ENCODE data around the gene MYH3. TPM values are rescaled to one million over a fixed set of nuclear protein-coding genes. Genes with fewer than 3 reads are reported as not detected.

The MYH3 gene
- total and polyA plus RNA-seq, 2 experiments from 2014 or later, result 1.7 to 3.1 TPM

- Histone ChIP-seq H3K4me1 (ENCODE audit: low read depth) (peaks cover 10% of the 10 kb centered on the region), H3K9me3 (ENCODE audit: low read depth) (no peaks in the 10 kb centered on the region), H3K27me3 (no peaks in the 10 kb centered on the region), H3K4me3 (no peak overlapping the region), H3K36me3 (no peaks in the 10 kb centered on the region), H3K27ac (no peak overlapping the region)
- TF ChIP-seq, protein P1, sequence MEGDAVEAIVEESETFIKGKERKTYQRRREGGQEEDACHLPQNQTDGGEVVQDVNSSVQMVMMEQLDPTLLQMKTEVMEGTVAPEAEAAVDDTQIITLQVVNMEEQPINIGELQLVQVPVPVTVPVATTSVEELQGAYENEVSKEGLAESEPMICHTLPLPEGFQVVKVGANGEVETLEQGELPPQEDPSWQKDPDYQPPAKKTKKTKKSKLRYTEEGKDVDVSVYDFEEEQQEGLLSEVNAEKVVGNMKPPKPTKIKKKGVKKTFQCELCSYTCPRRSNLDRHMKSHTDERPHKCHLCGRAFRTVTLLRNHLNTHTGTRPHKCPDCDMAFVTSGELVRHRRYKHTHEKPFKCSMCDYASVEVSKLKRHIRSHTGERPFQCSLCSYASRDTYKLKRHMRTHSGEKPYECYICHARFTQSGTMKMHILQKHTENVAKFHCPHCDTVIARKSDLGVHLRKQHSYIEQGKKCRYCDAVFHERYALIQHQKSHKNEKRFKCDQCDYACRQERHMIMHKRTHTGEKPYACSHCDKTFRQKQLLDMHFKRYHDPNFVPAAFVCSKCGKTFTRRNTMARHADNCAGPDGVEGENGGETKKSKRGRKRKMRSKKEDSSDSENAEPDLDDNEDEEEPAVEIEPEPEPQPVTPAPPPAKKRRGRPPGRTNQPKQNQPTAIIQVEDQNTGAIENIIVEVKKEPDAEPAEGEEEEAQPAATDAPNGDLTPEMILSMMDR (IDR thresholded peaks at IDR 0.05; ENCODE audit: low read depth, low read length), result no peak
- DNase-seq (ENCODE audit: low read depth in 1 of 2, low spot score in 1 of 2), result no peak
Measured at GRCh38 chr17:10629706-10630105, 27.4 kb downstream of the MYH3 start.

DNA sequence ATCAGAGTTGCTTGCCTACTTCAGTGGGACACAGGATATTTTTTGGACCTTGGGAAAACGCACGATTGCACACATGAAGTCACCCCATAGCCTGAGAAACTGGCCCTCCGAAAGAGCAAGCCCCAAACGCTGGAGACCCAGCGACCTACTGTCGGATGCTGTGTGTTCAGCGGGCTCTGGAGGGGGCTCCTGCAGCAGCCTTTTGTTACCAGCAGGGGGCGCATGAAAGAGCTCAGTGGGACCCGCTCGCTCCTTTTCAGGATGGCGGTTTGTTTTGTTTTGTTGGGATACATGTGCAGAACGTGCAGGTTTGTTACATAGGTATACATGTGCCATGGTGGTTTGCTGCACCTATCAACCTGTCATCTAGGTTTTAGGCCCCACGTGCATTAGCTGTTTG, 28.4 kb downstream of the MYH3 start:
- no peaks in the 10 kb centered on the region for H3K9me3 ChIP-seq (ENCODE audit: low read depth)
- H3K27me3 ChIP-seq, result no peaks in the 10 kb centered on the region
- H3K4me1 ChIP-seq (ENCODE audit: low read depth), result peaks cover 10% of the 10 kb centered on the region
- TF ChIP-seq, protein P1 (IDR thresholded peaks at IDR 0.05; ENCODE audit: low read depth, low read length), result peak; percentile 32
- no peaks in the 10 kb centered on the region for H3K36me3 ChIP-seq
- DNase-seq (ENCODE audit: low read depth in 1 of 2, low spot score in 1 of 2), result no peak
- no peak overlapping the region for H3K4me3 ChIP-seq
- H3K27ac ChIP-seq, result no peak overlapping the region

GRCh38 chr17:10626390-10626789, 30.7 kb downstream of the MYH3 start:
- Histone ChIP-seq H3K27me3 (no peaks in the 10 kb centered on the region), H3K4me1 (ENCODE audit: low read depth) (peaks cover 10% of the 10 kb centered on the region), H3K9me3 (ENCODE audit: low read depth) (no peaks in the 10 kb centered on the region), H3K36me3 (no peaks in the 10 kb centered on the region), H3K4me3 (no peak overlapping the region), H3K27ac (no peak overlapping the region)
- no peak for DNase-seq (ENCODE audit: low read depth in 1 of 2, low spot score in 1 of 2)
- TF ChIP-seq, protein P1 (IDR thresholded peaks at IDR 0.05; ENCODE audit: low read depth, low read length), result no peak

GRCh38 chr17:10624969-10625368, 32.1 kb downstream of the MYH3 start:
- H3K27ac ChIP-seq, result no peak overlapping the region
- no peaks in the 10 kb centered on the region for H3K36me3 ChIP-seq
- H3K27me3 ChIP-seq, result no peaks in the 10 kb centered on the region
- DNase-seq (ENCODE audit: low read depth in 1 of 2, low spot score in 1 of 2), result no peak
- no peak overlapping the region for H3K4me3 ChIP-seq
- no peaks in the 10 kb centered on the region for H3K9me3 ChIP-seq (ENCODE audit: low read depth)
- H3K4me1 ChIP-seq (ENCODE audit: low read depth), result peaks cover 10% of the 10 kb centered on the region
- TF ChIP-seq, protein P1 (IDR thresholded peaks at IDR 0.05; ENCODE audit: low read depth, low read length), result no peak

DNA sequence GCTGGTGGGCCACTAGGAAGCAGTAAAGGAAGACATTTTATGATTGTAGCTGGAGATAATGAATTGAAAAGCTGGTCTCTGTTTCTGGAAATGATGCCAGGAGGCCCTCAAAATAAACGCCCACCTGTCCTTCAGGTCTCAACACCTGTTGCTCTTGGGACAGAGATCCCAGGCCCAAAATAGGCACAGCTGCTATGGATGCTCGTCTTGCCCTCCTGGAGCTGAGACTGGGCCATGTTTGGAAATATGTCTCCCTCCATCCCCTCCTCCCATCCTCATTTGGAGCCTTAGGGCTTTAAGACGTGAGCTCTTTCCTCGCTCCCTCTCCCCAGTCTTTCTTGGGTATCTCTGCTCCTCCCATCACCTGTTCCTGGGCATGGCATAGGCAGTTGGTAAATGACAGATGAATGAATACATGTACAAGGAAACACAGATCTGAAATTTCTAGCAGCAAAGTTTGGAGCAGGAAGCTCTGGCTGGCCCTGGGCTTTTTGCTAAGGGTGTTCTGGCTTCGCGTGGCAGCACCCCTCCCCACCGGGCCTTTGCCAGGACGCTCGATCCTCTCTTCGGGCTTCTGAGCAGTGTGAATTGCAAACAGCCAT, 33.3 kb downstream of the MYH3 start:
- TF ChIP-seq, protein P1 (IDR thresholded peaks at IDR 0.05; ENCODE audit: low read depth, low read length), result no peak
- Histone ChIP-seq H3K27ac (no peak overlapping the region), H3K4me1 (ENCODE audit: low read depth) (peaks cover 10% of the 10 kb centered on the region), H3K36me3 (no peaks in the 10 kb centered on the region), H3K9me3 (ENCODE audit: low read depth) (no peaks in the 10 kb centered on the region), H3K4me3 (no peak overlapping the region), H3K27me3 (no peaks in the 10 kb centered on the region)
- no peak for DNase-seq (ENCODE audit: low read depth in 1 of 2, low spot score in 1 of 2)

Measured in cardiac muscle cell (in vitro differentiated cells and primary cell).